Measurements from ENCODE around the gene PLIN1. TPM values are rescaled to one million over a fixed set of nuclear protein-coding genes. Genes with fewer than 3 reads are reported as not detected.
A peak's percentile ranks its signal among the peaks of the same experiment; 100 is the strongest.

Gene PLIN1
- total RNA-seq, 1 donor from 2014 or later = 1.6 TPM

- no peak for TF ChIP-seq CTCF (IDR thresholded peaks at IDR 0.05; ENCODE audit: borderline replicate concordance)
- Histone ChIP-seq H3K27ac (replicated peaks) (no peak overlapping the region), H3K4me1 (peaks cover 26% of the 10 kb centered on the region), H3K27me3 (ENCODE audit: low read depth) (peaks cover 16% of the 10 kb centered on the region), H3K36me3 (no peaks in the 10 kb centered on the region), H3K4me3 (no peak overlapping the region), H3K9me3 (replicated peaks) (no peaks in the 10 kb centered on the region)
- no peak for DNase-seq
- intact Hi-C loops (cut with micrococcal nuclease) = no loop called here
Measured at GRCh38 chr15:89652131-89652530, 27.0 kb downstream of the PLIN1 start.

GRCh38 chr15:89649716-89650115, 29.5 kb downstream of the PLIN1 start:
- Histone ChIP-seq H3K27ac (replicated peaks) (no peak overlapping the region), H3K4me1 (peaks cover 11% of the 10 kb centered on the region), H3K4me3 (no peak overlapping the region), H3K36me3 (no peaks in the 10 kb centered on the region), H3K27me3 (ENCODE audit: low read depth) (peaks cover 6% of the 10 kb centered on the region), H3K9me3 (replicated peaks) (no peaks in the 10 kb centered on the region)
- no peak for TF ChIP-seq CTCF (IDR thresholded peaks at IDR 0.05; ENCODE audit: borderline replicate concordance)
- intact Hi-C loops (cut with micrococcal nuclease) = no loop called here
- DNase-seq = no peak

- Histone ChIP-seq H3K4me1 (peaks cover 6% of the 10 kb centered on the region), H3K27me3 (ENCODE audit: low read depth) (no peaks in the 10 kb centered on the region), H3K9me3 (replicated peaks) (no peaks in the 10 kb centered on the region), H3K27ac (replicated peaks) (no peak overlapping the region), H3K36me3 (no peaks in the 10 kb centered on the region), H3K4me3 (no peak overlapping the region)
- no peak for TF ChIP-seq CTCF (IDR thresholded peaks at IDR 0.05; ENCODE audit: borderline replicate concordance)
- intact Hi-C loops (cut with micrococcal nuclease) = no loop called here
- DNase-seq = no peak
Measured at GRCh38 chr15:89649013-89649625, 30.0 kb downstream of the PLIN1 start.

GRCh38 chr15:89648106-89649012, 30.8 kb downstream of the PLIN1 start:
- H3K27ac ChIP-seq (replicated peaks) = no peak overlapping the region
- no peaks in the 10 kb centered on the region for H3K9me3 ChIP-seq (replicated peaks)
- peaks cover 5% of the 10 kb centered on the region for H3K4me1 ChIP-seq
- no peak for TF ChIP-seq CTCF (IDR thresholded peaks at IDR 0.05; ENCODE audit: borderline replicate concordance)
- no peak for DNase-seq
- no peak overlapping the region for H3K4me3 ChIP-seq
- H3K36me3 ChIP-seq = no peaks in the 10 kb centered on the region
- no peaks in the 10 kb centered on the region for H3K27me3 ChIP-seq (ENCODE audit: low read depth)
- intact Hi-C loops (cut with micrococcal nuclease) = no loop called here

- Histone ChIP-seq H3K36me3 (no peaks in the 10 kb centered on the region), H3K4me3 (peak overlapping the region; percentile 19), H3K4me1 (peaks cover 5% of the 10 kb centered on the region), H3K9me3 (replicated peaks) (no peaks in the 10 kb centered on the region), H3K27me3 (ENCODE audit: low read depth) (no peaks in the 10 kb centered on the region), H3K27ac (replicated peaks) (no peak overlapping the region)
- peak; percentile 88 for TF ChIP-seq CTCF (IDR thresholded peaks at IDR 0.05; ENCODE audit: borderline replicate concordance)
- peak; percentile 82 for DNase-seq
- intact Hi-C loops (cut with micrococcal nuclease) = no loop called here
Measured at GRCh38 chr15:89647191-89647851, 31.8 kb downstream of the PLIN1 start.
